CD4-positive, alpha-beta T cell treated with Interleukin-6 at 100 ng/mL for 8 hours (primary cell): ENCODE results near the gene BNC2.

Experiments used
- DNase-seq: peaks from one replicate; pipeline ENCODE4 v3.0.0-alpha.2; 2020; ENCODE audit warnings: mixed read lengths, low spot score

The BNC2 gene

GRCh38 chr9:16676519-16676918 is 194.0 kb downstream of the BNC2 start:
- DNase-seq = no peak

- no peak for DNase-seq
Measured at GRCh38 chr9:16675131-16675530, 195.3 kb downstream of the BNC2 start.

- DNase-seq = no peak
Measured at GRCh38 chr9:16673171-16673570, 197.3 kb downstream of the BNC2 start.

GRCh38 chr9:16672501-16672900 is 198.0 kb downstream of the BNC2 start:
- DNase-seq = no peak

- no peak for DNase-seq
Measured at GRCh38 chr9:16671591-16672137, 198.8 kb downstream of the BNC2 start.

GRCh38 chr9:16670791-16671190 is 199.7 kb downstream of the BNC2 start:
- no peak for DNase-seq

- no peak for DNase-seq
Measured at GRCh38 chr9:16668734-16669295, 201.7 kb downstream of the BNC2 start.

GRCh38 chr9:16664211-16664610 is 206.3 kb downstream of the BNC2 start:
- DNase-seq = no peak

GRCh38 chr9:16661816-16662215 is 208.7 kb downstream of the BNC2 start:
- no peak for DNase-seq

GRCh38 chr9:16659096-16659495 is 211.4 kb downstream of the BNC2 start:
- DNase-seq = no peak

- DNase-seq = no peak
Measured at GRCh38 chr9:16656432-16657169, 213.9 kb downstream of the BNC2 start.

- no peak for DNase-seq
Measured at GRCh38 chr9:16654596-16655126, 215.8 kb downstream of the BNC2 start.

- no peak for DNase-seq
Measured at GRCh38 chr9:16653491-16654399, 216.7 kb downstream of the BNC2 start.

- no peak for DNase-seq
Measured at GRCh38 chr9:16652582-16652981, 217.9 kb downstream of the BNC2 start.

- no peak for DNase-seq
Measured at GRCh38 chr9:16651446-16651964, 219.0 kb downstream of the BNC2 start.

- no peak for DNase-seq
Measured at GRCh38 chr9:16645970-16646369, 224.5 kb downstream of the BNC2 start.

GRCh38 chr9:16642421-16643109 is 227.9 kb downstream of the BNC2 start:
- DNase-seq = no peak

GRCh38 chr9:16640649-16641048 is 229.8 kb downstream of the BNC2 start:
- DNase-seq = no peak

GRCh38 chr9:16639644-16640043 is 230.8 kb downstream of the BNC2 start:
- no peak for DNase-seq

- no peak for DNase-seq
Measured at GRCh38 chr9:16637911-16638310, 232.6 kb downstream of the BNC2 start.

GRCh38 chr9:16637218-16637617 is 233.3 kb downstream of the BNC2 start:
- no peak for DNase-seq
